K562 (cell line): Measurements from ENCODE around the gene ARMC8. TPM values are rescaled to one million over a fixed set of nuclear protein-coding genes. Genes with fewer than 3 reads are reported as not detected.

Source experiments
- ATAC-seq: fragments of 200-7000 bp; cut with Tn5 transposase; 3 replicates; pipeline ENCODE4 v1.9.1; 2020; ENCODE audit warnings: moderate library complexity
- BruUV-seq: library from RNA; stranded (reverse); fragments of 400-500 nt; replicated peaks from 2 replicates; lab custom pipeline; 2021; lab: Mats Ljungman, UMichigan
- CTCF ChIA-PET: fragments of 300-600 bp; formaldehyde crosslinking; extraction: SDS; loops from one replicate; lab custom pipeline; 2021; ENCODE audit warnings: low intra/inter-chr PET ratio; lab: Yijun Ruan, JAX
- POLR2A ChIA-PET: fragments of 300-600, 350-650 bp; sonication (Branson Sonifier 250); formaldehyde crosslinking; extraction: SDS; loops from one replicate; lab custom pipeline; 2021; ENCODE audit warnings: antibody characterized with exemption, inconsistent platforms; lab: Yijun Ruan, JAX
- DNase-seq, 4 experiments: peaks; one replicate each; pipeline versions ENCODE4 v3.0.0 to v3.0.0-alpha.2; 2011 to 2018; ENCODE audit warnings: low spot score in 3 of 4, mixed read lengths in 3 of 4; ENCODE audit errors: extremely low read depth in 1 of 4
- FAIRE-seq: peaks from 2 replicates; lab custom pipeline; 2011; peaks lifted over from hg19 to GRCh38; lab: Jason Lieb, UNC
- H2AFZ ChIP-seq: 2 replicates; pipeline ENCODE4 v1.6.0; 2011; ENCODE audit warnings: low read depth, low read length, control low read depth, inconsistent platforms
- H3K27ac ChIP-seq: fragments of 200-600 bp; 3 replicates; pipeline ENCODE4 v1.8.0; 2011; ENCODE audit warnings: low read depth, mild to moderate bottlenecking, control low read depth, inconsistent platforms, low read length, moderate library complexity, mixed read lengths; ENCODE audit errors: extremely low read depth
- H3K27me3 ChIP-seq, 2 experiments: fragments of 300-600 bp in 1 of 2; 2 replicates in 1 of 2; 3 replicates in 1 of 2; pipeline versions ENCODE4 v1.6.0 to v1.8.0; 2011; ENCODE audit warnings: inconsistent platforms in 2 of 2, low read length in 2 of 2, mild to moderate bottlenecking in 1 of 2, mixed read lengths in 1 of 2, moderate library complexity in 1 of 2; ENCODE audit not compliant: control insufficient read depth in 2 of 2, insufficient read depth in 2 of 2
- H3K36me3 ChIP-seq: fragments of 300-600 bp; 3 replicates; pipeline ENCODE4 v1.8.0; 2011; ENCODE audit warnings: mild to moderate bottlenecking, low read length, inconsistent platforms; ENCODE audit not compliant: control insufficient read depth, insufficient read depth
- H3K4me1 ChIP-seq, 2 experiments: fragments of 200-600 bp in 1 of 2; replicated peaks in 1 of 2; 2 replicates in 1 of 2; 3 replicates in 1 of 2; pipeline versions ENCODE4 v1.5.1 to v1.8.0; 2011; ENCODE audit warnings: inconsistent platforms in 2 of 2, low read length in 2 of 2, mild to moderate bottlenecking in 1 of 2, mixed read lengths in 1 of 2, moderate library complexity in 1 of 2; ENCODE audit not compliant: control insufficient read depth in 2 of 2, insufficient read depth in 2 of 2
- H3K4me2 ChIP-seq: 2 replicates; pipeline ENCODE4 v1.6.1; 2011; ENCODE audit warnings: low read length, control low read depth, inconsistent platforms, mixed read lengths; ENCODE audit not compliant: insufficient read depth
- H3K4me3 ChIP-seq: fragments of 200-600 bp; sonication (generic), shearing (Covaris generic); 2 replicates; pipeline ENCODE4 v1.5.1; 2016; ENCODE audit warnings: control low read depth, inconsistent platforms
- H3K79me2 ChIP-seq: fragments of 200-600 bp; 3 replicates; pipeline ENCODE4 v1.8.0; 2011; ENCODE audit warnings: low read length, inconsistent platforms; ENCODE audit not compliant: control insufficient read depth, insufficient read depth
- H3K9ac ChIP-seq, 2 experiments: 2 replicates each; pipeline versions ENCODE4 v1.6.0 to v1.6.1; 2011; ENCODE audit warnings: low read depth in 2 of 2, low read length in 2 of 2, control low read depth in 1 of 2, inconsistent platforms in 1 of 2, mild to moderate bottlenecking in 1 of 2, mixed read lengths in 1 of 2; ENCODE audit not compliant: insufficient read depth in 1 of 2
- H3K9me1 ChIP-seq: one replicate; pipeline ENCODE4 v1.6.0; 2011; ENCODE audit warnings: inconsistent platforms, mild to moderate bottlenecking, low read length, moderate library complexity; ENCODE audit not compliant: control insufficient read depth, insufficient read depth
- H3K9me3 ChIP-seq: replicated peaks from 2 replicates; pipeline ENCODE4 v1.5.1; 2011; ENCODE audit warnings: low read depth, low read length, inconsistent platforms; ENCODE audit not compliant: control insufficient read depth, insufficient read depth
- H4K20me1 ChIP-seq: replicated peaks from 2 replicates; pipeline ENCODE4 v1.6.1; 2011; ENCODE audit warnings: low read length, inconsistent platforms, mixed read lengths; ENCODE audit not compliant: control insufficient read depth, insufficient read depth
- CBX1 ChIP-seq: sonication (generic); IDR thresholded peaks from 2 replicates; pipeline ENCODE4 v1.6.1; 2016; ENCODE audit warnings: antibody characterized with exemption, low read depth, mild to moderate bottlenecking
- DACH1 ChIP-seq: fragments of 450-650 bp; IDR thresholded peaks from 2 replicates; pipeline ENCODE4 v1.6.1; 2018; ENCODE audit not compliant: partially characterized antibody
- DLX4 ChIP-seq: fragments of 250-450 bp; sonication (Bioruptor Pico); IDR thresholded peaks from 2 replicates; pipeline ENCODE4 v1.6.1; 2021; ENCODE audit warnings: mild to moderate bottlenecking
- ELF4 ChIP-seq: fragments of 450-650 bp; formaldehyde crosslinking; IDR thresholded peaks from 2 replicates; pipeline ENCODE4 v1.4.0; 2022; ENCODE audit warnings: missing genetic modification characterization
- ETV5 ChIP-seq: sonication (generic); formaldehyde crosslinking; IDR thresholded peaks from 2 replicates; pipeline ENCODE4 v1.4.0; 2020; ENCODE audit warnings: low read depth, mild to moderate bottlenecking, missing genetic modification reagents
- HMGN3 ChIP-seq: IDR thresholded peaks from 2 replicates; pipeline ENCODE4 v1.6.1; 2011; ENCODE audit warnings: borderline replicate concordance, low read depth, mild to moderate bottlenecking, mixed read lengths, low read length; ENCODE audit not compliant: insufficient read length; ENCODE audit errors: extremely low read depth
- KAT8 ChIP-seq: fragments of 450-650 bp; IDR thresholded peaks from 2 replicates; pipeline ENCODE4 v1.6.1; 2016; ENCODE audit warnings: low read depth, mild to moderate bottlenecking
- MAX ChIP-seq: sonication (generic); formaldehyde crosslinking; IDR thresholded peaks from 2 replicates; pipeline ENCODE4 v1.9.0; 2022; ENCODE audit warnings: mild to moderate bottlenecking, missing genetic modification reagents
- MLLT1 ChIP-seq, 2 experiments: fragments of 450-650 bp; IDR thresholded peaks; 2 replicates each; pipeline ENCODE4 v1.6.1; 2016
- RAD51 ChIP-seq: fragments of 450-650 bp; IDR thresholded peaks from 2 replicates; pipeline ENCODE4 v1.7.1; 2016; ENCODE audit warnings: low read depth, mild to moderate bottlenecking, borderline replicate concordance
- SMARCA5 ChIP-seq: fragments of 450-650 bp; IDR thresholded peaks from 2 replicates; pipeline ENCODE4 v1.6.1; 2016
- SMARCB1 ChIP-seq: IDR thresholded peaks from 2 replicates; pipeline ENCODE4 v1.6.1; 2011; ENCODE audit warnings: improper control_type of control experiment, low read depth; ENCODE audit not compliant: insufficient read length
- TBL1XR1 ChIP-seq, 2 experiments: IDR thresholded peaks; 2 replicates each; pipeline ENCODE4 v1.6.1; 2012; ENCODE audit warnings: improper control_type of control experiment in 2 of 2, low read length in 2 of 2, mild to moderate bottlenecking in 1 of 2
- TCFL5 ChIP-seq: fragments of 250-450 bp; sonication (Bioruptor Pico); conservative IDR thresholded peaks from 2 replicates; pipeline ENCODE4 v1.6.1; 2021; ENCODE audit warnings: mild to moderate bottlenecking, moderate library complexity, matching md5 sums
- ZBTB2 ChIP-seq: fragments of 450-650 bp; IDR thresholded peaks from 2 replicates; pipeline ENCODE4 v1.6.1; 2016; ENCODE audit warnings: antibody characterized with exemption
- WGBS: fragments of 100-300 bp; shearing (Covaris generic); methylation state at CpG from one replicate; pipeline ENCODE4 v1.1.6; 2016; ENCODE audit warnings: low coverage, mixed read lengths; ENCODE audit not compliant: insufficient coverage; ENCODE audit errors: missing lambda C conversion rate; 5-methylcytosine and 5-hydroxymethylcytosine counted together
- in situ Hi-C: fragments of 300-500 bp; cut with MboI; formaldehyde crosslinking; loops from 4 replicates; pipeline ENCODE4 v1.15.0; 2018; ENCODE audit warnings: inconsistent platforms, mixed read lengths
- intact Hi-C: fragments of 100-400 bp; cut with micrococcal nuclease; formaldehyde crosslinking; loops from 2 replicates; pipeline ENCODE4 v1.14.2; 2022
- polyA plus RNA-seq, 8 experiments: library from polyadenylated mRNA; depleted of rRNA in 4 of 8; stranded (reverse) in 5 of 8; unstranded in 3 of 8; fragments of >200 nt; fragmentation: Nextera tagmentation in 2 of 8; fragmentation: Illumina TruSeq in 1 of 8; extraction: Ambion mirVana in 2 of 8; extraction: Trizol in 1 of 8; gene quantifications; 2 replicates each; pipeline versions ENCODE4 v1.2.1 to v1.2.3, GENCODE V29; 2011 to 2014; ENCODE audit warnings: inconsistent platforms in 1 of 8, missing spikeins in 1 of 8
- total RNA-seq, 7 experiments: library from RNA; depleted of rRNA in 6 of 7; stranded (reverse); fragments of >200 nt in 6 of 7; fragmentation: Illumina TruSeq in 2 of 7; extraction: Trizol in 2 of 7; gene quantifications; 2 replicates each; pipeline versions ENCODE4 v1.2.1 to v1.2.3, GENCODE V29; 2011 to 2021; ENCODE audit warnings: low replicate concordance in 1 of 7

The ARMC8 gene
- total and polyA plus RNA-seq, 9 of the 15 experiments (the other 6 are each of a cell fraction or from before 2014, with no cell fraction given), result 22.4 to 76.1 (median 37.3) TPM

GRCh38 chr3:138174421-138175131 is 12.5 kb upstream of the ARMC8 start, which contains the start of gene DBR1:
Gene DBR1, minus strand, starts transcription at chr3:138174921. Its CDS starts 126 bp downstream, at chr3:138174795.
- FAIRE-seq (no peak), DNase-seq (peak; percentile 67 to 86 (median 74)), ATAC-seq (peak; percentile 95)
- Histone ChIP-seq H3K4me2 (peak within 1 kb of the TSS; percentile 91), H3K4me3 (peak within 1 kb of the TSS; percentile 70), H3K9me1 (no peaks in the 10 kb centered on the region), H3K27ac (peak within 1 kb of the TSS; percentile 83), H3K27me3 (no peaks in the 10 kb centered on the region), H2AFZ (peak within 1 kb of the TSS; percentile 97), H4K20me1 (no peaks in the 10 kb centered on the region), H3K9ac (peak within 1 kb of the TSS; percentile 84 to 96), H3K9me3 (no peaks in the 10 kb centered on the region), H3K36me3 (peaks cover 23% of the 10 kb centered on the region; the same call in 2 of the 3 replicates), H3K4me1 (no peaks in the 10 kb centered on the region; a peak in 2 of 5 replicates), H3K79me2 (peaks cover 27% of the 10 kb centered on the region)
- intact Hi-C loops (no loop called here), in situ Hi-C loops (no loop called here)
- WGBS, result under 1% methylated on average over 34 of the region's 38 CpGs
- no TSS peak for BruUV-seq
- POLR2A ChIA-PET, result interaction anchor here (0.5 to 2.8 kb wide), 14 partner anchors 9 to 111 kb away, joined by 3 to 14 read pairs (median 3); partner anchors contain the start of gene ARMC8
- CTCF ChIA-PET, result interaction anchor here (0.6 kb wide), 1 partner anchor 20 kb away, joined by 3 read pairs; no protein-coding TSS in a partner anchor
- TF ChIP-seq ELF4 (CRISPR knock-in tag) (no peak), RAD51 (no peak), CBX1 (no peak), SMARCB1 (peak; percentile 65), ETV5 (CRISPR knock-in tag) (0 out of 2 replicates have a peak, but pooled peaks have one; percentile 24), TBL1XR1 (IDR thresholded peaks at IDR 0.05; ENCODE audit: low read length in 2 of 2) (0 out of 4 replicates have a peak, but pooled peaks of 1 of the 2 experiments have one; percentile 55), TCFL5 (CRISPR knock-in tag) (no peak), HMGN3 (no peak), KAT8 (no peak), MAX (peak; percentile 41; the same call in 1 of the 2 replicates), DACH1 (no peak), DLX4 (CRISPR knock-in tag) (no peak), ZBTB2 (no peak), SMARCA5 (no peak), MLLT1 (IDR thresholded peaks at IDR 0.05) (no peak)
